GM04504 (cell line): ENCODE results near the gene MUC4.
"Not testable (repeated sequence)": the region's sequence is repeated elsewhere in the genome, so short reads cannot be mapped to it uniquely, and the experiment has no call there.

ENCODE experiments used
- DNase-seq: peaks from one replicate; pipeline ENCODE4 v3.0.0-alpha.2; 2012; ENCODE audit warnings: low read depth

MUC4 gene

GRCh38 chr3:195838714-195839113 is 27.0 kb upstream of the MUC4 start:
- DNase-seq = no peak

- DNase-seq = no peak
Observed at GRCh38 chr3:195836476-195837135, 24.9 kb upstream of the MUC4 start.

GRCh38 chr3:195835791-195836190 is 24.1 kb upstream of the MUC4 start:
- DNase-seq = no peak

- DNase-seq = no peak
Observed at GRCh38 chr3:195834675-195835583, 23.2 kb upstream of the MUC4 start.

- no peak for DNase-seq
Observed at GRCh38 chr3:195829897-195830254, 18.1 kb upstream of the MUC4 start.

GRCh38 chr3:195828762-195829161 is 17.0 kb upstream of the MUC4 start:
- no peak for DNase-seq

- no peak for DNase-seq
Observed at GRCh38 chr3:195825857-195826804, 14.4 kb upstream of the MUC4 start.

GRCh38 chr3:195825191-195825588 is 13.5 kb upstream of the MUC4 start:
- no peak for DNase-seq

- not testable (repeated sequence) for DNase-seq
Observed at GRCh38 chr3:195824425-195825190, 12.9 kb upstream of the MUC4 start.

GRCh38 chr3:195823999-195824398 is 12.3 kb upstream of the MUC4 start:
- DNase-seq = no peak

GRCh38 chr3:195823280-195823679 is 11.6 kb upstream of the MUC4 start:
- no peak for DNase-seq

GRCh38 chr3:195822131-195822696 is 10.5 kb upstream of the MUC4 start:
- no peak for DNase-seq

GRCh38 chr3:195821403-195822130 is 9.8 kb upstream of the MUC4 start:
- no peak for DNase-seq

- DNase-seq = no peak
Observed at GRCh38 chr3:195820901-195821300, 9.2 kb upstream of the MUC4 start.

- DNase-seq = no peak
Observed at GRCh38 chr3:195820186-195820585, 8.5 kb upstream of the MUC4 start.

- no peak for DNase-seq
Observed at GRCh38 chr3:195818301-195818700, 6.6 kb upstream of the MUC4 start.

GRCh38 chr3:195817578-195818135 is 5.9 kb upstream of the MUC4 start:
- DNase-seq = no peak

GRCh38 chr3:195816276-195816913 is 4.7 kb upstream of the MUC4 start:
- DNase-seq = not testable (repeated sequence)

GRCh38 chr3:195815169-195815771 is 3.5 kb upstream of the MUC4 start:
- no peak for DNase-seq
